HepG2 (cell line): ENCODE data around the gene TRNP1. TPM values are rescaled to one million over a fixed set of nuclear protein-coding genes. Genes with fewer than 3 reads are reported as not detected.
A peak's percentile ranks its signal among the peaks of the same experiment; 100 is the strongest.

ENCODE experiments used
- ARID2 ChIP-seq: sonication (generic); formaldehyde crosslinking; IDR thresholded peaks from 2 replicates; pipeline ENCODE4 v1.8.1; 2022; ENCODE audit warnings: mild to moderate bottlenecking, missing genetic modification reagents, borderline replicate concordance
- ATF7 ChIP-seq, 2 experiments: fragments of 450-650 bp in 1 of 2; sonication (generic) in 1 of 2; formaldehyde crosslinking in 1 of 2; IDR thresholded peaks; 2 replicates each; pipeline versions ENCODE4 v1.4.0 to v1.6.1; 2016 to 2020; ENCODE audit warnings: antibody characterized with exemption in 1 of 2, mild to moderate bottlenecking in 1 of 2, missing genetic modification reagents in 1 of 2
- EP300 ChIP-seq, 3 experiments: sonication (generic) in 1 of 3; formaldehyde crosslinking in 1 of 3; IDR thresholded peaks; 2 replicates each; pipeline versions ENCODE4 v1.5.1 to v1.6.1; 2011 to 2020; ENCODE audit warnings: low read depth in 2 of 3, low read length in 2 of 3, borderline replicate concordance in 1 of 3, improper control_type of control experiment in 1 of 3, mild to moderate bottlenecking in 1 of 3, missing genetic modification reagents in 1 of 3, moderate library complexity in 1 of 3
- FOXO1 ChIP-seq: sonication (generic); formaldehyde crosslinking; IDR thresholded peaks from 2 replicates; pipeline ENCODE4 v1.4.0; 2020; ENCODE audit warnings: missing genetic modification reagents
- IRX3 ChIP-seq: sonication (generic); formaldehyde crosslinking; IDR thresholded peaks from 2 replicates; pipeline ENCODE4 v1.8.1; 2023; ENCODE audit warnings: mild to moderate bottlenecking, low read depth, missing genetic modification reagents, borderline replicate concordance
- NFKB2 ChIP-seq: sonication (generic); formaldehyde crosslinking; IDR thresholded peaks from 2 replicates; pipeline ENCODE4 v1.4.0; 2020; ENCODE audit warnings: missing genetic modification reagents, borderline replicate concordance
- PRPF4 ChIP-seq: fragments of 200-400 bp; formaldehyde crosslinking; IDR thresholded peaks from 2 replicates; pipeline ENCODE4 v1.6.1; 2016; ENCODE audit warnings: low read length, low read depth; ENCODE audit not compliant: poor library complexity, severe bottlenecking
- SP2 ChIP-seq: sonication (generic); formaldehyde crosslinking; IDR thresholded peaks from 2 replicates; pipeline ENCODE4 v1.5.1; 2020; ENCODE audit warnings: mild to moderate bottlenecking, missing genetic modification reagents
- ZNF143 ChIP-seq: sonication (generic); formaldehyde crosslinking; IDR thresholded peaks from 2 replicates; pipeline ENCODE4 v1.4.0; 2020; ENCODE audit warnings: missing genetic modification reagents
- ZNF224 ChIP-seq: sonication (generic); formaldehyde crosslinking; IDR thresholded peaks from 2 replicates; pipeline ENCODE4 v1.5.0; 2020; ENCODE audit warnings: mild to moderate bottlenecking, missing genetic modification reagents
- ZNF292 ChIP-seq: sonication (generic); formaldehyde crosslinking; IDR thresholded peaks from 2 replicates; pipeline ENCODE4 v1.8.1; 2022; ENCODE audit warnings: mild to moderate bottlenecking, low read depth, missing genetic modification reagents, borderline replicate concordance
- ZNF703 ChIP-seq: sonication (generic); formaldehyde crosslinking; IDR thresholded peaks from 2 replicates; pipeline ENCODE4 v1.5.1; 2020; ENCODE audit warnings: missing genetic modification reagents, mild to moderate bottlenecking, moderate library complexity, borderline replicate concordance
- ZNF737 ChIP-seq: sonication (generic); formaldehyde crosslinking; IDR thresholded peaks from 2 replicates; pipeline ENCODE4 v1.5.0; 2020; ENCODE audit warnings: missing genetic modification reagents, mild to moderate bottlenecking, borderline replicate concordance
- ZNF878 ChIP-seq: sonication (generic); formaldehyde crosslinking; IDR thresholded peaks from 2 replicates; pipeline ENCODE4 v1.8.1; 2023; ENCODE audit warnings: mild to moderate bottlenecking, missing genetic modification reagents, moderate library complexity
- polyA plus RNA-seq, 8 experiments: library from polyadenylated mRNA; depleted of rRNA in 3 of 8; stranded (reverse) in 7 of 8; unstranded in 1 of 8; fragments of >200 nt; fragmentation: Illumina TruSeq in 4 of 8; extraction: Trizol in 4 of 8; gene quantifications; 2 replicates each; pipeline versions ENCODE4 v1.2.1 to v1.2.3, GENCODE V29; 2011 to 2016; ENCODE audit warnings: low read depth in 4 of 8, missing spikeins in 1 of 8, mixed read lengths in 1 of 8; ENCODE audit not compliant: insufficient read depth in 1 of 8
- total RNA-seq, 5 experiments: library from RNA; depleted of rRNA; stranded (reverse); fragments of >200 nt; fragmentation: Illumina TruSeq; extraction: Trizol; gene quantifications; 2 replicates each; pipeline ENCODE4 v1.2.3, GENCODE V29; 2016; ENCODE audit warnings: low read depth in 1 of 5
- TF ChIP-seq, protein P1 (sequence below), 2 experiments: sonication (generic) in 1 of 2; formaldehyde crosslinking in 1 of 2; IDR thresholded peaks; 2 replicates each; pipeline versions ENCODE4 v1.6.1 to v1.9.0; 2014 to 2022; ENCODE audit warnings: antibody characterized with exemption in 1 of 2, borderline replicate concordance in 1 of 2, inconsistent platforms in 1 of 2, low read depth in 1 of 2, missing genetic modification reagents in 1 of 2
- TF ChIP-seq, protein P2 (sequence below), 2 experiments: sonication (generic) in 1 of 2; formaldehyde crosslinking in 1 of 2; IDR thresholded peaks; 2 replicates each; pipeline versions ENCODE4 v1.4.0 to v1.6.1; 2018 to 2020; ENCODE audit warnings: missing genetic modification reagents in 2 of 2, borderline replicate concordance in 1 of 2, low read depth in 1 of 2, mild to moderate bottlenecking in 1 of 2, missing biosample characterization in 1 of 2
- TF ChIP-seq, protein P3 (sequence below): sonication (generic); formaldehyde crosslinking; conservative IDR thresholded peaks from 2 replicates; pipeline ENCODE4 v1.4.0; 2020; ENCODE audit warnings: missing genetic modification reagents

Gene TRNP1
- total and polyA plus RNA-seq, 2 of the 13 experiments (the other 11 are each of a cell fraction or from before 2014, with no cell fraction given): 42.0 to 158 TPM

DNA sequence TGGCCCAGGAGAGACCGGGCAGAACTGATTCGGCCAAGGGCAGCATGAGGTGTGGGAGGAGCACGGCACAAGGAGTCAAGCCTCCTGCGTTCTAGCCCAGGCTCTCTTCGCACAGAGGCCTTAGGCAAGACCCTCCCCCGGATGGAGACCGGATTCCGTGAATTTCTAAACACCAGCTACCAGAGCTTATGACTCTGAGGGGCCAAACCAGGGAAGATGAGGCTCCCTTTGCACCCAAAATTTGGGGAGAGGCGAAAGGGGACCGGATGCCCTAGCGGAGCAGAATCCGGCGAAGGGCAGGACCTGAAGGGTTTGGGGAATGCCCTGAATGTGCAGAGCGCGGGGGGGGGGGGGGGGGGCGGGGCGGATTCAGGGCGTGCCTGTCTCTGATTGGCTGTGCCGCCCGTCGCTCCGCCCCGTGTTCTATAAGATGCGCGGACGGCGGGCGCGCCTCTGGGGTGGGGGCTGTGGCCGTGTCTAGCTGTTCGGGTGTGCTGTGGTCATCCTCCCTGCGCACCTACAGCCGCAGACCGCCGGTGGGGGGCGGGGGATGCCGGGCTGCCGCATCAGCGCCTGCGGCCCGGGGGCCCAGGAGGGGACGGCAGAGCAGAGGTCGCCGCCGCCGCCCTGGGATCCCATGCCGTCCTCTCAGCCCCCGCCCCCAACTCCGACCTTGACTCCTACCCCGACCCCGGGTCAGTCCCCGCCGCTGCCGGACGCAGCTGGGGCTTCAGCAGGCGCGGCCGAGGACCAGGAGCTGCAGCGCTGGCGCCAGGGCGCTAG is at the start of gene TRNP1 (continued):
- TF ChIP-seq, protein P1, sequence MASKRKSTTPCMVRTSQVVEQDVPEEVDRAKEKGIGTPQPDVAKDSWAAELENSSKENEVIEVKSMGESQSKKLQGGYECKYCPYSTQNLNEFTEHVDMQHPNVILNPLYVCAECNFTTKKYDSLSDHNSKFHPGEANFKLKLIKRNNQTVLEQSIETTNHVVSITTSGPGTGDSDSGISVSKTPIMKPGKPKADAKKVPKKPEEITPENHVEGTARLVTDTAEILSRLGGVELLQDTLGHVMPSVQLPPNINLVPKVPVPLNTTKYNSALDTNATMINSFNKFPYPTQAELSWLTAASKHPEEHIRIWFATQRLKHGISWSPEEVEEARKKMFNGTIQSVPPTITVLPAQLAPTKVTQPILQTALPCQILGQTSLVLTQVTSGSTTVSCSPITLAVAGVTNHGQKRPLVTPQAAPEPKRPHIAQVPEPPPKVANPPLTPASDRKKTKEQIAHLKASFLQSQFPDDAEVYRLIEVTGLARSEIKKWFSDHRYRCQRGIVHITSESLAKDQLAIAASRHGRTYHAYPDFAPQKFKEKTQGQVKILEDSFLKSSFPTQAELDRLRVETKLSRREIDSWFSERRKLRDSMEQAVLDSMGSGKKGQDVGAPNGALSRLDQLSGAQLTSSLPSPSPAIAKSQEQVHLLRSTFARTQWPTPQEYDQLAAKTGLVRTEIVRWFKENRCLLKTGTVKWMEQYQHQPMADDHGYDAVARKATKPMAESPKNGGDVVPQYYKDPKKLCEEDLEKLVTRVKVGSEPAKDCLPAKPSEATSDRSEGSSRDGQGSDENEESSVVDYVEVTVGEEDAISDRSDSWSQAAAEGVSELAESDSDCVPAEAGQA (IDR thresholded peaks at IDR 0.05; ENCODE audit: low read depth): no peak
- TF ChIP-seq, protein P1 (CRISPR knock-in tag; IDR thresholded peaks at IDR 0.05; ENCODE audit: borderline replicate concordance): peak; percentile 82; the same call in 1 of the 2 replicates
- peak in 1 of 2 experiments; percentile 74; a peak in 2 of 4 replicates for TF ChIP-seq EP300 (IDR thresholded peaks at IDR 0.05; ENCODE audit: low read depth in 2 of 2, low read length in 2 of 2)
- TF ChIP-seq EP300 (CRISPR knock-in tag; IDR thresholded peaks at IDR 0.05; ENCODE audit: borderline replicate concordance): peak; percentile 73; the same call in 1 of the 2 replicates
- TF ChIP-seq ZNF703 (CRISPR knock-in tag): no peak
- TF ChIP-seq ARID2 (CRISPR knock-in tag): no peak
- no peak for TF ChIP-seq ZNF143 (CRISPR knock-in tag)
- no peak for TF ChIP-seq ZNF224 (CRISPR knock-in tag)
- TF ChIP-seq SP2 (CRISPR knock-in tag): peak; percentile 86
- TF ChIP-seq ZNF737 (CRISPR knock-in tag): no peak
- peak; percentile 84 for TF ChIP-seq FOXO1 (CRISPR knock-in tag)
- TF ChIP-seq NFKB2 (CRISPR knock-in tag): peak; percentile 95
- TF ChIP-seq ATF7 (IDR thresholded peaks at IDR 0.05): no peak
- no peak for TF ChIP-seq ATF7 (CRISPR knock-in tag; IDR thresholded peaks at IDR 0.05)
- TF ChIP-seq, protein P2, sequence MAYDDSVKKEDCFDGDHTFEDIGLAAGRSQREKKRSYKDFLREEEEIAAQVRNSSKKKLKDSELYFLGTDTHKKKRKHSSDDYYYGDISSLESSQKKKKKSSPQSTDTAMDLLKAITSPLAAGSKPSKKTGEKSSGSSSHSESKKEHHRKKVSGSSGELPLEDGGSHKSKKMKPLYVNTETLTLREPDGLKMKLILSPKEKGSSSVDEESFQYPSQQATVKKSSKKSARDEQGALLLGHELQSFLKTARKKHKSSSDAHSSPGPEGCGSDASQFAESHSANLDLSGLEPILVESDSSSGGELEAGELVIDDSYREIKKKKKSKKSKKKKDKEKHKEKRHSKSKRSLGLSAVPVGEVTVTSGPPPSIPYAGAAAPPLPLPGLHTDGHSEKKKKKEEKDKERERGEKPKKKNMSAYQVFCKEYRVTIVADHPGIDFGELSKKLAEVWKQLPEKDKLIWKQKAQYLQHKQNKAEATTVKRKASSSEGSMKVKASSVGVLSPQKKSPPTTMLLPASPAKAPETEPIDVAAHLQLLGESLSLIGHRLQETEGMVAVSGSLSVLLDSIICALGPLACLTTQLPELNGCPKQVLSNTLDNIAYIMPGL (CRISPR knock-in tag; IDR thresholded peaks at IDR 0.05; ENCODE audit: borderline replicate concordance in 1 of 2, low read depth in 1 of 2): peak; percentile 45 to 63; a peak in 1 of 4 replicates
- peak; percentile 87 for TF ChIP-seq ZNF878
- TF ChIP-seq ZNF292 (CRISPR knock-in tag): 0 out of 2 replicates have a peak, but pooled peaks have one; percentile 14
- peak; percentile 74; the same call in 1 of the 2 replicates for TF ChIP-seq IRX3
- TF ChIP-seq PRPF4: no peak
- TF ChIP-seq, protein P3, sequence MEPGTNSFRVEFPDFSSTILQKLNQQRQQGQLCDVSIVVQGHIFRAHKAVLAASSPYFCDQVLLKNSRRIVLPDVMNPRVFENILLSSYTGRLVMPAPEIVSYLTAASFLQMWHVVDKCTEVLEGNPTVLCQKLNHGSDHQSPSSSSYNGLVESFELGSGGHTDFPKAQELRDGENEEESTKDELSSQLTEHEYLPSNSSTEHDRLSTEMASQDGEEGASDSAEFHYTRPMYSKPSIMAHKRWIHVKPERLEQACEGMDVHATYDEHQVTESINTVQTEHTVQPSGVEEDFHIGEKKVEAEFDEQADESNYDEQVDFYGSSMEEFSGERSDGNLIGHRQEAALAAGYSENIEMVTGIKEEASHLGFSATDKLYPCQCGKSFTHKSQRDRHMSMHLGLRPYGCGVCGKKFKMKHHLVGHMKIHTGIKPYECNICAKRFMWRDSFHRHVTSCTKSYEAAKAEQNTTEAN (CRISPR knock-in tag): peak; percentile 85
